ENCODE results near the gene ARID1B.
A peak's percentile ranks its signal among the peaks of the same experiment; 100 is the strongest.

The ARID1B gene

GRCh38 chr6:156950531-156950930 is 173.4 kb downstream of the ARID1B start:
- H3K4me2 ChIP-seq (ENCODE audit: low read length): no peak overlapping the region
- no peak overlapping the region for H3K4me3 ChIP-seq (ENCODE audit: low read depth, low read length)
- peaks cover 36% of the 10 kb centered on the region for H3K79me2 ChIP-seq
- H3K27ac ChIP-seq: no peak overlapping the region
- H3K4me1 ChIP-seq: peaks cover 19% of the 10 kb centered on the region
- no peak for TF ChIP-seq CTCF (IDR thresholded peaks at IDR 0.05)
- no peaks in the 10 kb centered on the region for H3K27me3 ChIP-seq (ENCODE audit: control insufficient read depth, insufficient read depth, low read length)
- no peak overlapping the region for H3K9ac ChIP-seq
- H3K36me3 ChIP-seq (ENCODE audit: control insufficient read depth, insufficient read depth, low read length): no peaks in the 10 kb centered on the region
- no peak overlapping the region for H2AFZ ChIP-seq
- H3K9me3 ChIP-seq (ENCODE audit: control insufficient read depth, low read length): no peaks in the 10 kb centered on the region

GRCh38 chr6:156952401-156952800 is 175.2 kb downstream of the ARID1B start:
- Histone ChIP-seq H3K27ac (no peak overlapping the region), H3K9me3 (ENCODE audit: control insufficient read depth, low read length) (no peaks in the 10 kb centered on the region), H3K27me3 (ENCODE audit: control insufficient read depth, insufficient read depth, low read length) (no peaks in the 10 kb centered on the region), H3K4me1 (peaks cover 28% of the 10 kb centered on the region), H3K36me3 (ENCODE audit: control insufficient read depth, insufficient read depth, low read length) (no peaks in the 10 kb centered on the region), H3K4me3 (ENCODE audit: low read depth, low read length) (no peak overlapping the region), H3K4me2 (ENCODE audit: low read length) (no peak overlapping the region), H3K9ac (no peak overlapping the region), H2AFZ (no peak overlapping the region), H3K79me2 (peaks cover 40% of the 10 kb centered on the region)
- TF ChIP-seq CTCF (IDR thresholded peaks at IDR 0.05): no peak

GRCh38 chr6:156953127-156953478 is 175.9 kb downstream of the ARID1B start:
- no peaks in the 10 kb centered on the region for H3K27me3 ChIP-seq (ENCODE audit: control insufficient read depth, insufficient read depth, low read length)
- no peak overlapping the region for H3K9ac ChIP-seq
- peaks cover 28% of the 10 kb centered on the region for H3K4me1 ChIP-seq
- H3K4me3 ChIP-seq (ENCODE audit: low read depth, low read length): peak overlapping the region; percentile 1
- no peak overlapping the region for H2AFZ ChIP-seq
- H3K4me2 ChIP-seq (ENCODE audit: low read length): peak overlapping the region; percentile 21
- TF ChIP-seq CTCF (IDR thresholded peaks at IDR 0.05): no peak
- H3K9me3 ChIP-seq (ENCODE audit: control insufficient read depth, low read length): no peaks in the 10 kb centered on the region
- no peaks in the 10 kb centered on the region for H3K36me3 ChIP-seq (ENCODE audit: control insufficient read depth, insufficient read depth, low read length)
- H3K79me2 ChIP-seq: peaks cover 44% of the 10 kb centered on the region
- H3K27ac ChIP-seq: peak overlapping the region; percentile 31

- H3K4me1 ChIP-seq: peaks cover 28% of the 10 kb centered on the region
- H3K9ac ChIP-seq: no peak overlapping the region
- no peaks in the 10 kb centered on the region for H3K9me3 ChIP-seq (ENCODE audit: control insufficient read depth, low read length)
- H3K4me3 ChIP-seq (ENCODE audit: low read depth, low read length): peak overlapping the region; percentile 1
- peak overlapping the region; percentile 21 for H3K4me2 ChIP-seq (ENCODE audit: low read length)
- no peak overlapping the region for H2AFZ ChIP-seq
- peak; percentile 46 for TF ChIP-seq CTCF (IDR thresholded peaks at IDR 0.05)
- H3K27ac ChIP-seq: peak overlapping the region; percentile 31
- H3K36me3 ChIP-seq (ENCODE audit: control insufficient read depth, insufficient read depth, low read length): no peaks in the 10 kb centered on the region
- H3K27me3 ChIP-seq (ENCODE audit: control insufficient read depth, insufficient read depth, low read length): no peaks in the 10 kb centered on the region
- H3K79me2 ChIP-seq: peaks cover 43% of the 10 kb centered on the region
These were observed 176.4 kb downstream of the ARID1B start for GRCh38 chr6:156953479-156954146.

GRCh38 chr6:156954191-156954590 is 177.0 kb downstream of the ARID1B start:
- Histone ChIP-seq H3K79me2 (peaks cover 43% of the 10 kb centered on the region), H3K9ac (no peak overlapping the region), H3K9me3 (ENCODE audit: control insufficient read depth, low read length) (no peaks in the 10 kb centered on the region), H3K4me3 (ENCODE audit: low read depth, low read length) (no peak overlapping the region), H3K4me1 (peaks cover 28% of the 10 kb centered on the region), H3K36me3 (ENCODE audit: control insufficient read depth, insufficient read depth, low read length) (no peaks in the 10 kb centered on the region), H3K4me2 (ENCODE audit: low read length) (peak overlapping the region; percentile 21), H3K27ac (no peak overlapping the region), H2AFZ (no peak overlapping the region), H3K27me3 (ENCODE audit: control insufficient read depth, insufficient read depth, low read length) (no peaks in the 10 kb centered on the region)
- no peak for TF ChIP-seq CTCF (IDR thresholded peaks at IDR 0.05)
